Heart right ventricle (tissue), 16 donors: Measurements from ENCODE around the gene TXNRD2. TPM values are rescaled to one million over a fixed set of nuclear protein-coding genes. Genes with fewer than 3 reads are reported as not detected.

Experiments
- ATAC-seq, 8 donors: fragments of 200-7000 bp; cut with Tn5 transposase; one replicate each; pipeline ENCODE4 v1.9.1; 2020; ENCODE audit warnings: mild to moderate bottlenecking in 8 of 8, moderate library complexity in 8 of 8, moderate number of reproducible peaks in 1 of 8
- DNase-seq, 2 donors: peaks; one replicate each; pipeline ENCODE4 v3.0.0-alpha.2; 2020
- H3K27ac ChIP-seq, 10 donors: fragments of 200-600 bp; sonication (generic) in 2 of 10; one replicate each; pipeline versions ENCODE4 v1.5.0 to v1.8.0; 2020 to 2022; ENCODE audit warnings: mild to moderate bottlenecking in 3 of 10
- H3K27me3 ChIP-seq, 7 donors: fragments of 200-600 bp; one replicate each; pipeline ENCODE4 v1.8.0; 2021 to 2022; ENCODE audit warnings: mild to moderate bottlenecking in 2 of 7
- H3K36me3 ChIP-seq, 9 donors: fragments of 200-600 bp; sonication (generic) in 1 of 9; one replicate each; pipeline versions ENCODE4 v1.5.0 to v1.8.0; 2020 to 2022; ENCODE audit warnings: mild to moderate bottlenecking in 2 of 9
- H3K4me1 ChIP-seq, 9 donors: fragments of 200-600 bp; sonication (generic) in 1 of 9; one replicate each; pipeline versions ENCODE4 v1.5.0 to v1.8.0; 2020 to 2022; ENCODE audit warnings: mild to moderate bottlenecking in 4 of 9
- H3K4me3 ChIP-seq, 10 donors: fragments of 200-600 bp; sonication (generic) in 2 of 10; one replicate each; pipeline versions ENCODE4 v1.5.0 to v1.8.0; 2020 to 2022; ENCODE audit warnings: mild to moderate bottlenecking in 7 of 10, moderate library complexity in 2 of 10
- H3K9me3 ChIP-seq, 11 donors: fragments of 200-600 bp in 10 of 11; sonication (generic) in 2 of 11; one replicate each; pipeline versions ENCODE4 v1.5.0 to v1.8.0; 2013 to 2022; ENCODE audit warnings: mild to moderate bottlenecking in 2 of 11, control low read depth in 1 of 11, moderate library complexity in 1 of 11
- CTCF ChIP-seq, 9 donors: fragments of 200-600 bp; sonication (generic) in 2 of 9; IDR thresholded peaks; one replicate each; pipeline versions ENCODE4 v1.5.0 to v1.8.0; 2021 to 2022; ENCODE audit warnings: antibody characterized with exemption in 9 of 9, mild to moderate bottlenecking in 5 of 9, moderate library complexity in 1 of 9
- WGBS, 2 donors: extraction: QIAGEN DNeasy Blood & Tissue Kit; methylation state at CpG; one replicate each; pipeline ENCODE4 v1.1.7; 2013; ENCODE audit warnings: inconsistent platforms in 1 of 2; 5-methylcytosine and 5-hydroxymethylcytosine counted together
- intact Hi-C, 10 donors: fragments of 100-400 bp; cut with DNase I; formaldehyde crosslinking; loops; one replicate each; pipeline versions ENCODE4 v1.11.1 to v1.14.2; 2022
- polyA plus RNA-seq, 2 donors: library from polyadenylated mRNA; stranded (reverse); fragments of 200-250 nt; gene quantifications; one replicate each; pipeline ENCODE4 v1.2.3, GENCODE V29; 2013
- total RNA-seq, 10 donors: library from RNA; stranded (reverse); fragmentation: NEBNext Ultra II Directional in 3 of 10; extraction: Animal tissue kit (Norgen Biotek cat#: 25700) in 3 of 10; gene quantifications; one replicate each; pipeline versions ENCODE4 v1.2.1 to v1.2.4, GENCODE V29; 2021 to 2023
- donor health status: Arrhythmogenic right ventricular cardiomyopathy.
- donor health status: ischemic (EF 13 %, LVEDD 7.1; RV severe dilation, severe dysfunction).
- donor health status: healthy with polysubstance abuse.
- donor health status: DM: no; HTN: yes; CAD: no.
- donor health status: DM: no; HTN: no; CAD: no.
- donor health status: ischemic (EF 25% LVEDD 6.9; RV normal size, moderate dysfunction).
- donor health status: ischemic (EF 25% LVEDD 5.7; RV mildly dilated, moderate dysfunction).
- donor health status: healthy.
- donor health status: DM: yes; HTN: yes; CAD: no.
- donor health status: Ischemic cardiomyopathy.
- donor health status: ischemic (EF 35%, LVEDD 5.7; RV mildly dilated, moderate dysfunction).
- donor health status: nonischemic (EF 11% LVEDD 7.7; RV severe dilation, severe dysfunction).
- donor health status: DM: yes; HTN: yes; CAD: no.
- donor health status: PGD.
- donor health status: ischemic (EF 29% LVEDD 5.4; RV normal size, mild dysfunction).
- donor health status: nonischemic (EF 23%, LVEDD 6.1; RV moderate dilation, normal function).

The TXNRD2 gene
- total and polyA plus RNA-seq, 12 donors: 25.8 to 103 (median 35.0) TPM

- intact Hi-C loops: loop anchor here in 3 of 10 donors (10.0 kb wide), 3 partner anchors 153 to 173 kb away; partner anchors contain the start of genes RANBP1 (in 1 of the 3), TRMT2A (in 1 of the 3) and ZDHHC8 (in 1 of the 3)
- 87 to 91% methylated on average over 8 of the region's 8 CpGs for WGBS, 2 donors
- no peak for DNase-seq
Observed at GRCh38 chr22:19961868-19962245, 20.2 kb upstream of the TXNRD2 start.

DNA sequence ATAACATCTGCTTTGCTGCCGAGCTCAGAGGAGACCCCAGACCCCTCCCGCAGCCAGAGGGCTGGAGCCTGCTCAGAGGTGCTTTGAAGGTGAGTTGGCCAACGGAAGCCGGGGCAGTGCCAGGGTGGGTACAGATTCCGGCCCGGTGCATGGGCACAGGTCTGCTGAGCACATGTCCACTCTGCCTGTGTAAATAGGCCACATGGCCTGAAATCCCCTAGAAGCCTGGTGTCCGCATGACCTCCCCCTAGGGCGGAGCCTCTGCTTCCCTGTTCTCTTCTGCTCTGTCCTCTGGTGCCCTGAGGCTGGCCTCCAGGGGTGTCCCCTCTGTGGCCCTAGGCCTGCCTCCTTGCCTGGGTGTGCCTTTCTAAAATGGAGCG, 19.6 kb upstream of the TXNRD2 start:
- intact Hi-C loops: loop anchor here in 3 of 10 donors (10.0 kb wide), 3 partner anchors 154 to 174 kb away; partner anchors contain the start of genes RANBP1 (in 1 of the 3), TRMT2A (in 1 of the 3) and ZDHHC8 (in 1 of the 3)
- peaks cover 8 to 46% (median 27%) of the 10 kb centered on the region in 9 donors for H3K4me1 ChIP-seq

More at GRCh38 chr22:19961868-19962245, 20.2 kb upstream of the TXNRD2 start:
- no peak for TF ChIP-seq CTCF (IDR thresholded peaks at IDR 0.05)
- no peak overlapping the region for H3K27ac ChIP-seq
- no peaks in the 10 kb centered on the region for H3K27me3 ChIP-seq
- ATAC-seq: peak in 2 of 8 donors; percentile 0 to 3
- no peak overlapping the region for H3K4me3 ChIP-seq
- H3K4me1 ChIP-seq: peaks cover 8 to 46% (median 27%) of the 10 kb centered on the region in 9 donors
- H3K36me3 ChIP-seq: peaks cover 0 to 44% (median 16%) of the 10 kb centered on the region in 9 donors
- H3K9me3 ChIP-seq: no peaks in the 10 kb centered on the region

DNA sequence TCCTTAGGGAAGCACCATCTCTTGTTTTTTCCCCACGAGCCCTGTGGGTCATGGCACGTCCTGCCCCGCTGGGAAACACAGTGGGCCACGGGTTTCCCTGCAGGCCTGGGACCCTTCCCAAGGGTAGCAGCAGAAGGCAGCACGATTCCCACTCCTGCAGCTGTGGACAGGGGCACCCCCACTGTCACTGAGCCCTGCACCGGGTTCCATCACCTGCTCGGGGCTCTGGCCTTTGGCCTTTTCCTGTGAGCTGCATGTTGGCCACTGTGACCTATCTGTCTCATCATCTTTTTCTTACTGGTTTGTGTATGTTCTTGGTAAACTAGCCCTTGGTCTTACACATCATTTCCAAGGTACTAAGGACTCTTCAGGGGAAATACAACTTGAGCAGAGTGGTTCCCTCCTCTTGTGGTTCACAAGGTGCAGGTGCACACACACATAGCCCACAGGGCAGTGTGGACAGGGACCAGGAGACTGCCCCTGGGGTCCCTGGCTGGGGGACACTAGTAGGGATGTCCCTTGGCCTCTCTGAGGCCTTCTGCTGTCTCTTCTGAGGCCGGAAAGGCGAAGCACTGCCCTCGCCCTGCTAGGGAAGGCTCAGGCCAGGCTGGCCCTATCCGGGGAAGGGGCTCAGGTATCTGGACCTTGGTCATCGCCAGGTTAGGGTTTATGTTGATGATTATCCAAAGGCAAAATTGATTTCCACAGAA, 19.0 kb upstream of the TXNRD2 start:
- no peaks in the 10 kb centered on the region for H3K27me3 ChIP-seq
- H3K9me3 ChIP-seq: no peaks in the 10 kb centered on the region
- WGBS, 2 donors: 91% methylated on average over 12 of the region's 12 CpGs
- peaks cover 9 to 49% (median 30%) of the 10 kb centered on the region in 9 donors for H3K4me1 ChIP-seq
- intact Hi-C loops: loop anchor here in 3 of 10 donors (10.0 kb wide), 3 partner anchors 154 to 174 kb away; partner anchors contain the start of genes RANBP1 (in 1 of the 3), TRMT2A (in 1 of the 3) and ZDHHC8 (in 1 of the 3)
- no peak for ATAC-seq
- no peak for TF ChIP-seq CTCF (IDR thresholded peaks at IDR 0.05)
- no peak for DNase-seq
- H3K36me3 ChIP-seq: peaks cover 0 to 36% (median 16%) of the 10 kb centered on the region in 9 donors
- no peak overlapping the region for H3K27ac ChIP-seq
- no peak overlapping the region for H3K4me3 ChIP-seq

More for the DNA sequence above, 19.6 kb upstream of the TXNRD2 start:
- H3K4me3 ChIP-seq: no peak overlapping the region
- ATAC-seq: peak in 2 of 8 donors; percentile 4
- H3K9me3 ChIP-seq: no peaks in the 10 kb centered on the region
- no peak for TF ChIP-seq CTCF (IDR thresholded peaks at IDR 0.05)
- peaks cover 0 to 38% (median 16%) of the 10 kb centered on the region in 9 donors for H3K36me3 ChIP-seq
- H3K27me3 ChIP-seq: no peaks in the 10 kb centered on the region
- H3K27ac ChIP-seq: no peak overlapping the region
- DNase-seq: no peak
- 82 to 85% methylated on average over 9 of the region's 9 CpGs for WGBS, 2 donors

DNA sequence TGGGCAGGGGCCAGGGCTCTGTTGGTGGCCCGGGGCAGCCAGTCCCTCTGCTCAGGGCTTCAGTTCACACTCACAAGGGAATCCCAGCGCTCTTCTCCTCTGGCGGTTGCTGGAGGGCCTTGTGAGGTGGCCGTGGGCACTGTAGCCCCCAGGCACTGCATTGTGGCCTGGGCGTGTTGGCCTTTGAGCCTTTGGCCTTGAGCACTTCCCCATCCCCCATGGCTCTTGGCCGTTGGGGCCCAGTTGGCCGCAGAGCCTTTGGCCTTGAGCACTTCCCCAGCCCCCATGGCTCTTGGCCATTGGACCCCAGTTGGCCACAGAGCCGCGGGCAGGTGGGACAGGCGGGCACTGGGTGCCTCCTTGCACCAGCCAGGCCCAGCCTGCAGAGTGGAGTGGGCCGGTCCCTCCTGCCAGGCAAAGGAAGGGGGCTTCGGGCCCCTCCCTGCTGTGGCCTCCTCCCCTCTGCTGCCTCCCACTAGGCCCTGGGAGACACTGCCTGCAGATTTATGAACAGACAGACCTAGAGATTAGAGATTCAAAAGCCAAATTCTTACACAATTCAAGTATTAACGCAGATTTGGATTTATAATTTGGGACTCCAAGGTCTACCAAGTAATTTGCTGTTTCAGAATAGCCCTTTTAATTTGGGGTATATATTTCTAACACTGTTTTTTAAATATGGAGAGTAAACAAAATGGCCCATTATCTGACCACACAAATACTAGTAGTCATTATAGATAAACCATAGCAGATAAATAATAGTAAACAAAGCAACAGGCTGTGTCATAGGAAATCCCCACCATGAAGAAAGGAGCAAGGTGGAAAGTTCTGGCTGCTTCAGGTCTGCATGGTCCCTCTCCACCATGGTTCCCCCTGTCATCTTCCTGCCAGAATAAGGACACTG, 18.2 kb upstream of the TXNRD2 start:
- no peak for TF ChIP-seq CTCF (IDR thresholded peaks at IDR 0.05)
- H3K9me3 ChIP-seq: no peaks in the 10 kb centered on the region
- intact Hi-C loops: loop anchor here in 3 of 10 donors (10.0 kb wide), 3 partner anchors 155 to 175 kb away; partner anchors contain the start of genes RANBP1 (in 1 of the 3), TRMT2A (in 1 of the 3) and ZDHHC8 (in 1 of the 3)
- peak overlapping the region in 6 of 10 donors; percentile 12 to 43 (median 33) for H3K4me3 ChIP-seq
- H3K27me3 ChIP-seq: no peaks in the 10 kb centered on the region
- H3K27ac ChIP-seq: peak overlapping the region in 5 of 10 donors; percentile 13 to 49 (median 32)
- DNase-seq (no peak), ATAC-seq (peak in 1 of 8 donors; percentile 3)
- WGBS, 2 donors: 35 to 45% methylated on average over 12 to 13 of the region's 13 CpGs
- H3K4me1 ChIP-seq: peaks cover 11 to 55% (median 35%) of the 10 kb centered on the region in 9 donors
- peaks cover 0 to 28% (median 10%) of the 10 kb centered on the region in 9 donors for H3K36me3 ChIP-seq
